Mucosa of rectum (tissue), 2 donors: ENCODE data around the gene AKAP8L.

Experiments
- H3K27ac ChIP-seq, 2 donors: one replicate each; pipeline ENCODE4 v1.7.0; 2013; ENCODE audit warnings: inconsistent platforms in 2 of 2, low read depth in 2 of 2, low read length in 2 of 2
- H3K27me3 ChIP-seq, 2 donors: one replicate each; pipeline ENCODE4 v1.7.0; 2013; ENCODE audit warnings: low read length in 2 of 2; ENCODE audit not compliant: control insufficient read depth in 2 of 2, insufficient read depth in 2 of 2
- H3K36me3 ChIP-seq, 2 donors: one replicate each; pipeline ENCODE4 v1.7.0; 2013; ENCODE audit warnings: low read length in 2 of 2; ENCODE audit not compliant: control insufficient read depth in 2 of 2, insufficient read depth in 2 of 2
- H3K4me1 ChIP-seq, 2 donors: one replicate each; pipeline ENCODE4 v1.7.0; 2013; ENCODE audit warnings: low read length in 2 of 2, mild to moderate bottlenecking in 1 of 2; ENCODE audit not compliant: control insufficient read depth in 2 of 2, insufficient read depth in 2 of 2
- H3K4me3 ChIP-seq, 2 donors: one replicate each; pipeline ENCODE4 v1.7.0; 2013; ENCODE audit warnings: low read length in 2 of 2
- H3K9ac ChIP-seq, 2 donors: one replicate each; pipeline ENCODE4 v1.7.0; 2013; ENCODE audit warnings: low read length in 2 of 2, low read depth in 1 of 2, mild to moderate bottlenecking in 1 of 2
- H3K9me3 ChIP-seq, 2 donors: one replicate each; pipeline ENCODE4 v1.7.0; 2013; ENCODE audit warnings: low read length in 2 of 2; ENCODE audit not compliant: control insufficient read depth in 2 of 2
- donor health status: healthy.
- donor health status: Normal muscosa, but diverticular disease.

AKAP8L gene

DNA sequence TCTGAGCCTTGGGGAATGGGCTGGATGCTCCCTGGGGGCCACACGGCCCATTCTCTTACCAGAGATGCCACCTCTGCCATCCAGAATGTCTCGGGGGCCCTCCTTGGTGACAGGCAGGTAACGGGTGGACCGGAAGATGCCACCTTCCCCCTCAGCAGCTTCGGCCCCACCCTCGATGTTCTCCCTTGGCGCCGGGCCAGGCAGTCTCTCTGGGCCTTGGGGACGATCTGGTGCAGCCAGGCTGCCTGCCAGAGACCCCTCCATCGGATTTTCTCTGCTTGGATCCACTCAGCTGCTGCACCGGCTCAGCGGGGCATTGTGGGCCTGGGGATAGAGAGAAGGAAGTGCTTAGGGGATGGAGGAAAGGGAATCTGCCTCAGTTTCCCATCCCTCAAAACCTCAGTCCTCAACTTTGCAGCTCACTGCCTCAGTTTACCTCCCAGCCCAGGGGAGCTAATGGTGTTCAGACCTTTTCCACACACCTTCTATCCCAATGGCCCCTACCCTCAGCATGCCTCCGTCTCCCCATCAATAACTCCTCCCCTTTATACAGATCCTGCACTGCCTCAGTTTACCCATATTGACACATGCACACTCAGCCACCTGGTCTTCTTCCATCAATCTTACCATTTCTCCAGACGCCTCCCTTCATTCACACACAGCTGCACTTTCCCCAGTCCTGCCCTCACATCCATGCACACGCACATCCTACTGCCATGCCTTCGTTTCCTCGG, 29.4 kb upstream of the AKAP8L start:
- Histone ChIP-seq H3K4me1 (peaks cover 12 to 13% of the 10 kb centered on the region in 2 donors), H3K9me3 (no peaks in the 10 kb centered on the region), H3K4me3 (peak overlapping the region in 1 of 2 donors; percentile 60), H3K27ac (no peak overlapping the region), H3K27me3 (no peaks in the 10 kb centered on the region), H3K9ac (no peak overlapping the region), H3K36me3 (no peaks in the 10 kb centered on the region)

DNA sequence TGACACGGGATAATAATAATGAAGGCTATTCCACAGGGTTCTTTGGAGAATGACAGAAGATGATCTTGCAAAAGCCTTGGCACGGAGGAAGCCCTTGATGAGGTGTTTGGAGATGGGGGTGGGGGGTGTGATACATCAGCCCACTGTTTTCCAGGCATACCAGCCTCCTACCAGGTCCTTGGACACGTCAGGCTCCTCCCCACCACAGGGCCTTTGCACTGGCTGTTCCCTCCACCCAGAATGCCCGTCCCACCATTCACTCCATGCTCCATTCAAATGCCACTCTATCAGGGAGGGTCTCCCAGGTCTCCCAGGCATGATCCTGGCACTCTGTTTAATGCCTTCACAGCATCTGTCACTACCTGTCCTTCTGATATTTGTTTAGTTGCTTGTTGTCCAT, 28.3 kb upstream of the AKAP8L start:
- no peak overlapping the region for H3K27ac ChIP-seq
- no peaks in the 10 kb centered on the region for H3K9me3 ChIP-seq
- no peaks in the 10 kb centered on the region for H3K36me3 ChIP-seq
- peaks cover 6 to 8% of the 10 kb centered on the region in 2 donors for H3K4me1 ChIP-seq
- H3K27me3 ChIP-seq: no peaks in the 10 kb centered on the region
- H3K4me3 ChIP-seq: no peak overlapping the region
- H3K9ac ChIP-seq: no peak overlapping the region

DNA sequence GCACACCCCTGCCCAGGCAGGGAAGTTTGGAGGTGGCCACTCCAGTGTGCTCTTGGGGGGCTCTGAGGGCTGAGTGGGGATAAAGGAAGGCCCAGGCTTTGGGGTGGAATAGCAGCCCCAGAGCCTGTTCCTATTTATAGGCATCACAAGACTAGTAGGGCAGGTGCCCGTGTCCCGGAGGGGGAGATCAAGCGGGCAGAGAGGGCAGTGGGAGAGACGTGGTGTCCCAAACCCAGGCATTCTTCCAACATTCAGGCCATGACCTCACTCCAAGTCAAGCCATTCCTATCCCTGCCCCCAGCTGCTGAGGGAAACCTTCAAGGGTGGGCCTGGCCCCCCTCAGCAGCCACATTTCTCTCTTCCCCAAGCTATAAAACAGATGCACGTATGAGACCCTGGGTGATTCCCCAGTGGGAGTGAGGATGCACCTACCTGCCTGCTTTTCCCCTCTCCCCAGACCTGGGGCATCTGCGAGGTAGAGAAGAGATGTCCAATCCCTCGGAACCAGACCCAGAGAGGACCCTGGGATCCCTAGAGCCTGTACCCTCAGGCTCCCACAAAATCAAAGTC, 27.1 kb upstream of the AKAP8L start:
- Histone ChIP-seq H3K27ac (no peak overlapping the region), H3K36me3 (no peaks in the 10 kb centered on the region), H3K9ac (no peak overlapping the region), H3K4me3 (no peak overlapping the region), H3K27me3 (no peaks in the 10 kb centered on the region), H3K9me3 (no peaks in the 10 kb centered on the region), H3K4me1 (peaks cover 6 to 8% of the 10 kb centered on the region in 2 donors)

DNA sequence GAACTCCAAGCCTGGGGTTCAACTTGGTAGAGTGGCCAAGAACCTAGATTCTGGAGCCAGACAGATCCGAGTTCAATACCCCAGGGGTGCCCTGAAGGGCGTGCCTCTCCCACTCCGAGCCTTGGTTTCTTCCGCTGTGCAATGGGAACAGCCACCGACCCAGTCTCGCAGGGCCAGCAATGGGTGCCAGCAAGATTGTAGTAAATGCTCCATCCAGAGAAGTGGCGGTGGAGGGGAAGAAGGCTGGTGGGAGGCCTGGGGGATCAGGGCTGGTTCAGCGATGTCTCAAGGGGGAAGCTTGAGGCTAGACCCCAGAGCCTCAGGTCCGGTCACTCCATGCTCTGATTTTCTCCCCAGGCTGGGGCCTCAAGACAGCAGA, 26.4 kb upstream of the AKAP8L start:
- Histone ChIP-seq H3K4me3 (no peak overlapping the region), H3K36me3 (no peaks in the 10 kb centered on the region), H3K4me1 (peaks cover 6 to 8% of the 10 kb centered on the region in 2 donors), H3K27me3 (no peaks in the 10 kb centered on the region), H3K9me3 (no peaks in the 10 kb centered on the region), H3K9ac (no peak overlapping the region), H3K27ac (no peak overlapping the region)

GRCh38 chr19:15444505-15445226, 25.9 kb upstream of the AKAP8L start:
- H3K36me3 ChIP-seq: no peaks in the 10 kb centered on the region
- H3K4me1 ChIP-seq: peaks cover 6 to 8% of the 10 kb centered on the region in 2 donors
- no peak overlapping the region for H3K27ac ChIP-seq
- no peaks in the 10 kb centered on the region for H3K9me3 ChIP-seq
- H3K27me3 ChIP-seq: no peaks in the 10 kb centered on the region
- no peak overlapping the region for H3K4me3 ChIP-seq
- no peak overlapping the region for H3K9ac ChIP-seq

GRCh38 chr19:15443838-15444237, 25.1 kb upstream of the AKAP8L start:
- H3K9me3 ChIP-seq: no peaks in the 10 kb centered on the region
- no peak overlapping the region for H3K4me3 ChIP-seq
- H3K4me1 ChIP-seq: peaks cover 3% of the 10 kb centered on the region in 2 donors
- H3K36me3 ChIP-seq: no peaks in the 10 kb centered on the region
- H3K27me3 ChIP-seq: no peaks in the 10 kb centered on the region
- H3K9ac ChIP-seq: no peak overlapping the region
- no peak overlapping the region for H3K27ac ChIP-seq

DNA sequence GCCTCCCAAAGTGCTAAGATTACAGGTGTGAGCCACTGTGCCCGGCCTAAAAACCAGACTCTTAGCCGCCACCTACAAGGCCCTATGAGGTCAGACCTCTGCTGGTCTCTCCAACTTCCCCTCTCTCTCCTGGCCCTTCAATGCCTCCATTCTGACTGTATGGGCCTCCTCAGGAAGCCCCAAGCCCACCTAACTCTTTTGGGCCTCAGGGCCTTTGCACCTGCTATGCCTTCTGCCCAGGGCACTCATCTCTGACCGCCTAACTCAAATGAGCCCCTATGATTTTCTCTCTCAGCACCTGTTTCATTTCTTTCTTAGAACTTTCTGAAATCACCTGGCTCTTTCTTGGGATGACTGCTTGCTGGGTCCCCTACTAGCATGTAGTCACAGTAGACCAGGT, 24.5 kb upstream of the AKAP8L start:
- no peaks in the 10 kb centered on the region for H3K9me3 ChIP-seq
- H3K27me3 ChIP-seq: no peaks in the 10 kb centered on the region
- no peak overlapping the region for H3K9ac ChIP-seq
- no peaks in the 10 kb centered on the region for H3K4me1 ChIP-seq
- no peak overlapping the region for H3K4me3 ChIP-seq
- H3K36me3 ChIP-seq: no peaks in the 10 kb centered on the region
- no peak overlapping the region for H3K27ac ChIP-seq

- H3K4me3 ChIP-seq: no peak overlapping the region
- no peak overlapping the region for H3K27ac ChIP-seq
- H3K36me3 ChIP-seq: no peaks in the 10 kb centered on the region
- no peaks in the 10 kb centered on the region for H3K4me1 ChIP-seq
- H3K9me3 ChIP-seq: no peaks in the 10 kb centered on the region
- H3K27me3 ChIP-seq: no peaks in the 10 kb centered on the region
- no peak overlapping the region for H3K9ac ChIP-seq
These were observed 23.5 kb upstream of the AKAP8L start for GRCh38 chr19:15442142-15442920.

- Histone ChIP-seq H3K27me3 (no peaks in the 10 kb centered on the region), H3K9ac (no peak overlapping the region), H3K4me3 (no peak overlapping the region), H3K27ac (no peak overlapping the region), H3K36me3 (no peaks in the 10 kb centered on the region), H3K4me1 (no peaks in the 10 kb centered on the region), H3K9me3 (no peaks in the 10 kb centered on the region)
These were observed 22.5 kb upstream of the AKAP8L start for GRCh38 chr19:15441317-15441716.
